Endothelial cell of umbilical vein (primary cell): ENCODE data around the gene SHISA5.

Experiments
- EZH2 ChIP-seq: IDR thresholded peaks from 2 replicates; pipeline ENCODE4 v1.6.1; 2012; ENCODE audit warnings: borderline replicate concordance, low read depth, mild to moderate bottlenecking, moderate library complexity, low read length, inconsistent platforms; ENCODE audit not compliant: severe bottlenecking
- FOS ChIP-seq: IDR thresholded peaks from 2 replicates; pipeline ENCODE4 v1.6.1; 2011; ENCODE audit warnings: mild to moderate bottlenecking, low read length, moderate library complexity, borderline replicate concordance; ENCODE audit not compliant: insufficient read depth
- JUN ChIP-seq: IDR thresholded peaks from 2 replicates; pipeline ENCODE4 v1.6.1; 2011; ENCODE audit warnings: borderline replicate concordance, low read depth; ENCODE audit not compliant: insufficient read length, insufficient read depth
- MAX ChIP-seq: IDR thresholded peaks from 2 replicates; pipeline ENCODE4 v1.6.1; 2011; ENCODE audit not compliant: insufficient read depth, insufficient read length
- POLR2A ChIP-seq: IDR thresholded peaks from 2 replicates; pipeline ENCODE4 v1.6.1; 2012; ENCODE audit warnings: low read depth, mild to moderate bottlenecking, control low read depth, low read length
- POLR2AphosphoS5 ChIP-seq: IDR thresholded peaks from 2 replicates; pipeline ENCODE4 v1.6.1; 2012; ENCODE audit warnings: low read depth, mild to moderate bottlenecking, control low read depth, low read length, moderate library complexity; ENCODE audit not compliant: insufficient read depth
- TF ChIP-seq, protein P1 (sequence below), 2 donors: IDR thresholded peaks; 1 replicate in 1 of 2; 2 replicates in 1 of 2; pipeline ENCODE4 v1.5.1; 2011; ENCODE audit warnings: low read length in 2 of 2, mild to moderate bottlenecking in 2 of 2, moderate library complexity in 2 of 2, control low read depth in 1 of 2, inconsistent platforms in 1 of 2, low read depth in 1 of 2; ENCODE audit not compliant: insufficient read depth in 1 of 2; ENCODE audit errors: extremely low read depth in 1 of 2

GRCh38 chr3:48426401-48426909 is 77.5 kb downstream of the SHISA5 start:
- TF ChIP-seq EZH2: no peak
- TF ChIP-seq, protein P1, sequence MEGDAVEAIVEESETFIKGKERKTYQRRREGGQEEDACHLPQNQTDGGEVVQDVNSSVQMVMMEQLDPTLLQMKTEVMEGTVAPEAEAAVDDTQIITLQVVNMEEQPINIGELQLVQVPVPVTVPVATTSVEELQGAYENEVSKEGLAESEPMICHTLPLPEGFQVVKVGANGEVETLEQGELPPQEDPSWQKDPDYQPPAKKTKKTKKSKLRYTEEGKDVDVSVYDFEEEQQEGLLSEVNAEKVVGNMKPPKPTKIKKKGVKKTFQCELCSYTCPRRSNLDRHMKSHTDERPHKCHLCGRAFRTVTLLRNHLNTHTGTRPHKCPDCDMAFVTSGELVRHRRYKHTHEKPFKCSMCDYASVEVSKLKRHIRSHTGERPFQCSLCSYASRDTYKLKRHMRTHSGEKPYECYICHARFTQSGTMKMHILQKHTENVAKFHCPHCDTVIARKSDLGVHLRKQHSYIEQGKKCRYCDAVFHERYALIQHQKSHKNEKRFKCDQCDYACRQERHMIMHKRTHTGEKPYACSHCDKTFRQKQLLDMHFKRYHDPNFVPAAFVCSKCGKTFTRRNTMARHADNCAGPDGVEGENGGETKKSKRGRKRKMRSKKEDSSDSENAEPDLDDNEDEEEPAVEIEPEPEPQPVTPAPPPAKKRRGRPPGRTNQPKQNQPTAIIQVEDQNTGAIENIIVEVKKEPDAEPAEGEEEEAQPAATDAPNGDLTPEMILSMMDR (IDR thresholded peaks at IDR 0.05; ENCODE audit: extremely low read depth in 1 of 2, insufficient read depth in 1 of 2, low read depth in 1 of 2, low read length in 2 of 2): no peak
- no peak for TF ChIP-seq POLR2A
- no peak for TF ChIP-seq MAX
- TF ChIP-seq POLR2AphosphoS5: no peak
- no peak for TF ChIP-seq JUN
- TF ChIP-seq FOS: no peak
